ENCODE results near the gene FOXF1.

- TF ChIP-seq, protein P1, sequence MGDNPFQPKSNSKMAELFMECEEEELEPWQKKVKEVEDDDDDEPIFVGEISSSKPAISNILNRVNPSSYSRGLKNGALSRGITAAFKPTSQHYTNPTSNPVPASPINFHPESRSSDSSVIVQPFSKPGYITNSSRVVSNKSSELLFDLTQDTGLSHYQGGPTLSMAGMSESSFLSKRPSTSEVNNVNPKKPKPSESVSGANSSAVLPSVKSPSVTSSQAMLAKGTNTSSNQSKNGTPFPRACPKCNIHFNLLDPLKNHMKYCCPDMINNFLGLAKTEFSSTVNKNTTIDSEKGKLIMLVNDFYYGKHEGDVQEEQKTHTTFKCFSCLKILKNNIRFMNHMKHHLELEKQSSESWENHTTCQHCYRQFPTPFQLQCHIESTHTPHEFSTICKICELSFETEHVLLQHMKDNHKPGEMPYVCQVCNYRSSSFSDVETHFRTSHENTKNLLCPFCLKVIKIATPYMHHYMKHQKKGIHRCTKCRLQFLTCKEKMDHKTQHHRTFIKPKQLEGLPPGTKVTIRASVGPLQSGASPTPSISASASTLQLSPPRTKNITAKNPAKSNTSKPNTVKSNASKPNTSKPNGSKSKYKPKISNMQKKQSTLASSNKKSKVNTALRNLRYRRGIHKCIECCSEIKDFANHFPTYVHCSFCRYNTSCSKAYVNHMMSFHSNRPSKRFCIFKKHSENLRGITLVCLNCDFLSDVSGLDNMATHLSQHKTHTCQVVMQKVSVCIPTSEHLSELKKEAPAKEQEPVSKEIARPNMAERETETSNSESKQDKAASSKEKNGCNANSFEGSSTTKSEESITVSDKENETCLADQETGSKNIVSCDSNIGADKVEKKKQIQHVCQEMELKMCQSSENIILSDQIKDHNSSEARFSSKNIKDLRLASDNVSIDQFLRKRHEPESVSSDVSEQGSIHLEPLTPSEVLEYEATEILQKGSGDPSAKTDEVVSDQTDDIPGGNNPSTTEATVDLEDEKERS (CRISPR knock-in tag; IDR thresholded peaks at IDR 0.05): no peak
- TF ChIP-seq IKZF1 (IDR thresholded peaks at IDR 0.05): no peak
- TF ChIP-seq TBL1XR1 (IDR thresholded peaks at IDR 0.05; ENCODE audit: borderline replicate concordance, low read length, partially characterized antibody): no peak
- TF ChIP-seq, protein P2, sequence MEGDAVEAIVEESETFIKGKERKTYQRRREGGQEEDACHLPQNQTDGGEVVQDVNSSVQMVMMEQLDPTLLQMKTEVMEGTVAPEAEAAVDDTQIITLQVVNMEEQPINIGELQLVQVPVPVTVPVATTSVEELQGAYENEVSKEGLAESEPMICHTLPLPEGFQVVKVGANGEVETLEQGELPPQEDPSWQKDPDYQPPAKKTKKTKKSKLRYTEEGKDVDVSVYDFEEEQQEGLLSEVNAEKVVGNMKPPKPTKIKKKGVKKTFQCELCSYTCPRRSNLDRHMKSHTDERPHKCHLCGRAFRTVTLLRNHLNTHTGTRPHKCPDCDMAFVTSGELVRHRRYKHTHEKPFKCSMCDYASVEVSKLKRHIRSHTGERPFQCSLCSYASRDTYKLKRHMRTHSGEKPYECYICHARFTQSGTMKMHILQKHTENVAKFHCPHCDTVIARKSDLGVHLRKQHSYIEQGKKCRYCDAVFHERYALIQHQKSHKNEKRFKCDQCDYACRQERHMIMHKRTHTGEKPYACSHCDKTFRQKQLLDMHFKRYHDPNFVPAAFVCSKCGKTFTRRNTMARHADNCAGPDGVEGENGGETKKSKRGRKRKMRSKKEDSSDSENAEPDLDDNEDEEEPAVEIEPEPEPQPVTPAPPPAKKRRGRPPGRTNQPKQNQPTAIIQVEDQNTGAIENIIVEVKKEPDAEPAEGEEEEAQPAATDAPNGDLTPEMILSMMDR (CRISPR knock-in tag; IDR thresholded peaks at IDR 0.05): no peak
- TF ChIP-seq TERF1 (CRISPR knock-in tag; IDR thresholded peaks at IDR 0.05): no peak
- TF ChIP-seq NBN (conservative IDR thresholded peaks at IDR 0.05): no peak
- TF ChIP-seq POLR2A (IDR thresholded peaks at IDR 0.05; ENCODE audit: insufficient read depth in 1 of 2, low read depth in 2 of 2, low read length in 2 of 2): no peak
Measured at GRCh38 chr16:86550281-86550680, 40.0 kb downstream of the FOXF1 start.

Measured in HepG2 (cell line).